ENCODE measurements around the gene FOLH1.
"Not testable (repeated sequence)": the region's sequence is repeated elsewhere in the genome, so short reads cannot be mapped to it uniquely, and the experiment has no call there.

DNA sequence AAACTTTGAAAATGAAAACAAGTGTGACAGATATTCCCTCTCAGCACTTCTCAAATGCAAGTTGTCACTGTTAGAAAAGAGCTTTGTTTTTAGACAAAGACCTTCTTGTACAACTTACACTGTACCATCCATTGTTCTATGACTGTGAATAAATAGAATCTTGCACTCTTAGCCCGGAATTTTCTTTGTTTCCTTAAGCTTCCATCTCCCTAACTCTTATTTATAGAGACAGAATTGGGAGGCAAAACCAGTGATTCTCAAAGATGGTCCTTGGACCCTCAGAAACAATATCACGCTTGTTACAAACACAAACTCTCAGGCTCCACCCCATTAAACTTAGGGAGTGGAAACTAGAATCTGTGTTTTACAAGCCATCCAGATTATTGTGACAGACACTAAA is 18.1 kb downstream of the FOLH1 start:
- not testable (repeated sequence) for TF ChIP-seq TCF7L2 (IDR thresholded peaks at IDR 0.05; ENCODE audit: low read depth, low read length)
- TF ChIP-seq, protein P1, sequence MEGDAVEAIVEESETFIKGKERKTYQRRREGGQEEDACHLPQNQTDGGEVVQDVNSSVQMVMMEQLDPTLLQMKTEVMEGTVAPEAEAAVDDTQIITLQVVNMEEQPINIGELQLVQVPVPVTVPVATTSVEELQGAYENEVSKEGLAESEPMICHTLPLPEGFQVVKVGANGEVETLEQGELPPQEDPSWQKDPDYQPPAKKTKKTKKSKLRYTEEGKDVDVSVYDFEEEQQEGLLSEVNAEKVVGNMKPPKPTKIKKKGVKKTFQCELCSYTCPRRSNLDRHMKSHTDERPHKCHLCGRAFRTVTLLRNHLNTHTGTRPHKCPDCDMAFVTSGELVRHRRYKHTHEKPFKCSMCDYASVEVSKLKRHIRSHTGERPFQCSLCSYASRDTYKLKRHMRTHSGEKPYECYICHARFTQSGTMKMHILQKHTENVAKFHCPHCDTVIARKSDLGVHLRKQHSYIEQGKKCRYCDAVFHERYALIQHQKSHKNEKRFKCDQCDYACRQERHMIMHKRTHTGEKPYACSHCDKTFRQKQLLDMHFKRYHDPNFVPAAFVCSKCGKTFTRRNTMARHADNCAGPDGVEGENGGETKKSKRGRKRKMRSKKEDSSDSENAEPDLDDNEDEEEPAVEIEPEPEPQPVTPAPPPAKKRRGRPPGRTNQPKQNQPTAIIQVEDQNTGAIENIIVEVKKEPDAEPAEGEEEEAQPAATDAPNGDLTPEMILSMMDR (IDR thresholded peaks at IDR 0.05): not testable (repeated sequence)

Data from Panc1 (cell line).